Panc1 (cell line): ENCODE measurements around the gene CDC45. TPM values are rescaled to one million over a fixed set of nuclear protein-coding genes. Genes with fewer than 3 reads are reported as not detected.

ENCODE experiments used
- ATAC-seq: fragments of 200-7000 bp; cut with Tn5 transposase; 2 replicates; pipeline ENCODE4 v1.9.1; 2020; ENCODE audit warnings: mild to moderate bottlenecking, moderate library complexity
- BruUV-seq: library from RNA; stranded (reverse); fragments of 400-500 nt; replicated peaks from 2 replicates; lab custom pipeline; 2021; lab: Mats Ljungman, UMichigan
- CTCF ChIA-PET: fragments of 300-600 bp; sonication (Branson Sonifier 250); formaldehyde crosslinking; loops from one replicate; lab custom pipeline; 2022; ENCODE audit warnings: antibody characterized with exemption; lab: Charles Lee
- POLR2A ChIA-PET: fragments of 300-600 bp; sonication (Branson Sonifier 250); formaldehyde crosslinking; loops from one replicate; lab custom pipeline; 2022; ENCODE audit warnings: antibody characterized with exemption; lab: Charles Lee
- DNase-seq: peaks from one replicate; pipeline ENCODE4 v3.0.0-alpha.2; 2010; ENCODE audit warnings: low read depth, low spot score
- H3K27ac ChIP-seq: 2 replicates; pipeline ENCODE4 v1.5.1; 2011; ENCODE audit warnings: mild to moderate bottlenecking, low read length, inconsistent platforms
- H3K27me3 ChIP-seq: fragments of 200-500 bp; sonication (Bioruptor generic); 2 replicates; pipeline ENCODE4 v1.6.0; 2014; ENCODE audit warnings: low read length, inconsistent platforms; ENCODE audit not compliant: control insufficient read depth, insufficient read depth
- H3K36me3 ChIP-seq: fragments of 200-500 bp; sonication (Bioruptor generic); 2 replicates; pipeline ENCODE4 v1.5.1; 2014; ENCODE audit warnings: inconsistent platforms, mild to moderate bottlenecking, low read length, moderate library complexity; ENCODE audit not compliant: control insufficient read depth, insufficient read depth
- H3K4me1 ChIP-seq: 2 replicates; pipeline ENCODE4 v1.5.1; 2011; ENCODE audit warnings: inconsistent platforms, mild to moderate bottlenecking, low read length, moderate library complexity; ENCODE audit not compliant: control insufficient read depth, insufficient read depth
- H3K4me3 ChIP-seq, 2 experiments: 2 replicates each; pipeline ENCODE4 v1.5.1; 2011 to 2012; ENCODE audit warnings: low read depth in 2 of 2, low read length in 2 of 2, mild to moderate bottlenecking in 2 of 2, inconsistent platforms in 1 of 2, moderate library complexity in 1 of 2
- H3K9me3 ChIP-seq: fragments of 200-500 bp; sonication (Bioruptor generic); 2 replicates; pipeline ENCODE4 v1.5.1; 2014; ENCODE audit warnings: low read depth, mild to moderate bottlenecking, inconsistent platforms, low read length, moderate library complexity; ENCODE audit not compliant: control insufficient read depth, insufficient read depth
- POLR2AphosphoS5 ChIP-seq: IDR thresholded peaks from 2 replicates; pipeline ENCODE4 v1.6.1; 2012; ENCODE audit warnings: mild to moderate bottlenecking, low read depth, low read length, moderate library complexity
- REST ChIP-seq, 2 experiments: IDR thresholded peaks; 2 replicates each; pipeline ENCODE4 v1.6.1; 2011 to 2012; ENCODE audit warnings: low read depth in 2 of 2, control low read depth in 1 of 2, low read length in 1 of 2, mild to moderate bottlenecking in 1 of 2, moderate library complexity in 1 of 2; ENCODE audit not compliant: insufficient read depth in 1 of 2
- SIN3A ChIP-seq: IDR thresholded peaks from 2 replicates; pipeline ENCODE4 v1.6.1; 2012; ENCODE audit warnings: low read depth, mild to moderate bottlenecking, low read length, moderate library complexity, borderline replicate concordance; ENCODE audit not compliant: insufficient read depth
- TCF7L2 ChIP-seq: IDR thresholded peaks from 2 replicates; pipeline ENCODE4 v1.6.1; 2011; ENCODE audit warnings: mild to moderate bottlenecking, low read depth, low read length, inconsistent platforms
- in situ Hi-C: cut with HindIII; loops from 2 replicates; pipeline ENCODE4 v1.10.0; 2016; ENCODE audit warnings: low sequenced_read_pairs, low pct_unique_long_range_greater_than_20kb
- intact Hi-C: fragments of 100-400 bp; cut with micrococcal nuclease; formaldehyde crosslinking; loops from one replicate; pipeline ENCODE4 v1.10.0; 2022; ENCODE audit not compliant: unreplicated experiment
- total RNA-seq: library from RNA; stranded (reverse); gene quantifications from one replicate; pipeline ENCODE4 v1.2.1, GENCODE V29; 2021; ENCODE audit not compliant: unreplicated experiment
- TF ChIP-seq, protein P1 (sequence below): fragments of 450-650 bp; IDR thresholded peaks from 2 replicates; pipeline ENCODE4 v1.5.1; 2017; ENCODE audit warnings: mild to moderate bottlenecking

Gene CDC45
- total RNA-seq, 1 experiment from 2014 or later, result 26.1 TPM

- H3K4me3 ChIP-seq, result no peak overlapping the region
- in situ Hi-C loops, result no loop called here
- CTCF ChIA-PET, result no interaction called here
- H3K4me1 ChIP-seq, result no peaks in the 10 kb centered on the region
- POLR2A ChIA-PET, result no interaction called here
- no TSS peak for BruUV-seq
- TF ChIP-seq POLR2AphosphoS5 (no peak), TCF7L2 (no peak), REST (IDR thresholded peaks at IDR 0.05; ENCODE audit: insufficient read depth in 1 of 2, low read depth in 2 of 2, low read length in 1 of 2) (no peak), SIN3A (no peak)
- TF ChIP-seq, protein P1, sequence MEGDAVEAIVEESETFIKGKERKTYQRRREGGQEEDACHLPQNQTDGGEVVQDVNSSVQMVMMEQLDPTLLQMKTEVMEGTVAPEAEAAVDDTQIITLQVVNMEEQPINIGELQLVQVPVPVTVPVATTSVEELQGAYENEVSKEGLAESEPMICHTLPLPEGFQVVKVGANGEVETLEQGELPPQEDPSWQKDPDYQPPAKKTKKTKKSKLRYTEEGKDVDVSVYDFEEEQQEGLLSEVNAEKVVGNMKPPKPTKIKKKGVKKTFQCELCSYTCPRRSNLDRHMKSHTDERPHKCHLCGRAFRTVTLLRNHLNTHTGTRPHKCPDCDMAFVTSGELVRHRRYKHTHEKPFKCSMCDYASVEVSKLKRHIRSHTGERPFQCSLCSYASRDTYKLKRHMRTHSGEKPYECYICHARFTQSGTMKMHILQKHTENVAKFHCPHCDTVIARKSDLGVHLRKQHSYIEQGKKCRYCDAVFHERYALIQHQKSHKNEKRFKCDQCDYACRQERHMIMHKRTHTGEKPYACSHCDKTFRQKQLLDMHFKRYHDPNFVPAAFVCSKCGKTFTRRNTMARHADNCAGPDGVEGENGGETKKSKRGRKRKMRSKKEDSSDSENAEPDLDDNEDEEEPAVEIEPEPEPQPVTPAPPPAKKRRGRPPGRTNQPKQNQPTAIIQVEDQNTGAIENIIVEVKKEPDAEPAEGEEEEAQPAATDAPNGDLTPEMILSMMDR, result no peak
- no peaks in the 10 kb centered on the region for H3K9me3 ChIP-seq
- no peaks in the 10 kb centered on the region for H3K36me3 ChIP-seq
- no peaks in the 10 kb centered on the region for H3K27me3 ChIP-seq
- intact Hi-C loops, result loop anchor here (10.0 kb wide), 1 partner anchor 98 kb away; no protein-coding TSS in a partner anchor
- DNase-seq (no peak), ATAC-seq (no peak)
- no peak overlapping the region for H3K27ac ChIP-seq
Observed at GRCh38 chr22:19526702-19527111, 47.0 kb downstream of the CDC45 start.

- no peak for TF ChIP-seq SIN3A
- TF ChIP-seq TCF7L2, result no peak
- no peak for TF ChIP-seq POLR2AphosphoS5
- TF ChIP-seq, protein P1, result no peak
- no peak for TF ChIP-seq REST (IDR thresholded peaks at IDR 0.05; ENCODE audit: insufficient read depth in 1 of 2, low read depth in 2 of 2, low read length in 1 of 2)
- H3K9me3 ChIP-seq, result no peaks in the 10 kb centered on the region
- BruUV-seq, result no TSS peak
- H3K27ac ChIP-seq, result no peak overlapping the region
- DNase-seq (no peak), ATAC-seq (no peak)
- ChIA-PET POLR2A (no interaction called here), CTCF (no interaction called here)
- no peaks in the 10 kb centered on the region for H3K36me3 ChIP-seq
- H3K27me3 ChIP-seq, result no peaks in the 10 kb centered on the region
- intact Hi-C loops (loop anchor here (10.0 kb wide), 1 partner anchor 97 kb away; no protein-coding TSS in a partner anchor), in situ Hi-C loops (no loop called here)
- H3K4me1 ChIP-seq, result no peaks in the 10 kb centered on the region
- no peak overlapping the region for H3K4me3 ChIP-seq
Observed at GRCh38 chr22:19527321-19527721, 47.6 kb downstream of the CDC45 start.
